HEK293 (cell line): ENCODE results near the gene AFP.

ENCODE experiments used
- CTCF ChIA-PET: fragments of 350-600 bp; formaldehyde crosslinking; extraction: SDS; loops from one replicate; lab custom pipeline; 2021; ENCODE audit warnings: antibody characterized with exemption; lab: Yijun Ruan, JAX
- POLR2A ChIA-PET: fragments of 300-600 bp; formaldehyde crosslinking; extraction: SDS; loops from one replicate; lab custom pipeline; 2020; ENCODE audit warnings: antibody characterized with exemption, inconsistent platforms; lab: Yijun Ruan, JAX
- H3K27ac ChIP-seq: fragments of 200-500 bp; sonication (Bioruptor generic); 2 replicates; pipeline ENCODE4 v1.5.1; 2014; ENCODE audit warnings: low read depth, low read length, control low read depth, inconsistent platforms; ENCODE audit errors: extremely low read depth
- H3K36me3 ChIP-seq, 2 experiments: fragments of 200-500 bp in 1 of 2; sonication (Bioruptor generic) in 1 of 2; 1 replicate in 1 of 2; 2 replicates in 1 of 2; pipeline ENCODE4 v1.5.1; 2014 to 2017; ENCODE audit warnings: inconsistent platforms in 2 of 2, low read length in 2 of 2; ENCODE audit not compliant: control insufficient read depth in 2 of 2, insufficient read depth in 1 of 2
- H3K4me1 ChIP-seq: fragments of 200-500 bp; sonication (Bioruptor generic); 2 replicates; pipeline ENCODE4 v1.5.1; 2014; ENCODE audit warnings: mild to moderate bottlenecking, low read length, inconsistent platforms; ENCODE audit not compliant: control insufficient read depth, insufficient read depth
- H3K4me3 ChIP-seq: 2 replicates; pipeline ENCODE4 v1.5.1; 2011; ENCODE audit warnings: low read depth, mild to moderate bottlenecking, control low read depth, low read length, moderate library complexity
- H3K9me3 ChIP-seq: fragments of 200-500 bp; sonication (Bioruptor generic); 2 replicates; pipeline ENCODE4 v1.5.1; 2014; ENCODE audit warnings: low read depth, low read length, inconsistent platforms; ENCODE audit not compliant: control insufficient read depth, insufficient read depth
- GLI4 ChIP-seq: fragments of 450-650 bp; formaldehyde crosslinking; IDR thresholded peaks from 2 replicates; pipeline ENCODE4 v1.5.1; 2016; ENCODE audit warnings: missing biosample characterization, missing genetic modification characterization
- KLF8 ChIP-seq: fragments of 450-650 bp; formaldehyde crosslinking; IDR thresholded peaks from 2 replicates; pipeline ENCODE4 v1.5.1; 2016; ENCODE audit warnings: missing biosample characterization, missing genetic modification characterization
- PATZ1 ChIP-seq: fragments of 450-650 bp; formaldehyde crosslinking; IDR thresholded peaks from 2 replicates; pipeline ENCODE4 v1.5.1; 2016; ENCODE audit warnings: missing biosample characterization, missing genetic modification characterization
- REST ChIP-seq: fragments of 450-650 bp; formaldehyde crosslinking; IDR thresholded peaks from 2 replicates; pipeline ENCODE4 v1.5.1; 2016; ENCODE audit warnings: missing biosample characterization, missing genetic modification characterization
- SETDB1 ChIP-seq: IDR thresholded peaks from one replicate; pipeline ENCODE4 v1.6.1; 2017; ENCODE audit warnings: mild to moderate bottlenecking, low read length, moderate library complexity, mixed read lengths; ENCODE audit not compliant: insufficient read length
- ZBTB11 ChIP-seq: fragments of 450-650 bp; formaldehyde crosslinking; conservative IDR thresholded peaks from 2 replicates; pipeline ENCODE4 v1.5.1; 2016; ENCODE audit warnings: low read depth, missing biosample characterization, missing genetic modification characterization
- ZBTB44 ChIP-seq: fragments of 450-650 bp; IDR thresholded peaks from 2 replicates; pipeline ENCODE4 v1.5.1; 2018; ENCODE audit warnings: missing biosample characterization, mild to moderate bottlenecking, missing genetic modification characterization
- ZNF155 ChIP-seq: fragments of 450-650 bp; formaldehyde crosslinking; IDR thresholded peaks from 2 replicates; pipeline ENCODE4 v1.5.1; 2016; ENCODE audit warnings: missing biosample characterization, missing genetic modification characterization
- ZNF214 ChIP-seq: fragments of 450-650 bp; formaldehyde crosslinking; IDR thresholded peaks from 2 replicates; pipeline ENCODE4 v1.5.1; 2017; ENCODE audit warnings: missing biosample characterization, mild to moderate bottlenecking, missing genetic modification characterization, borderline replicate concordance
- ZNF266 ChIP-seq: fragments of 450-650 bp; formaldehyde crosslinking; IDR thresholded peaks from 2 replicates; pipeline ENCODE4 v1.5.1; 2016; ENCODE audit warnings: missing biosample characterization, missing genetic modification characterization, low read depth
- ZNF350 ChIP-seq: fragments of 450-650 bp; formaldehyde crosslinking; IDR thresholded peaks from 2 replicates; pipeline ENCODE4 v1.5.0; 2017; ENCODE audit warnings: missing biosample characterization, mild to moderate bottlenecking, missing genetic modification characterization
- ZNF366 ChIP-seq: fragments of 450-650 bp; formaldehyde crosslinking; conservative IDR thresholded peaks from 2 replicates; pipeline ENCODE4 v1.5.1; 2016; ENCODE audit warnings: missing biosample characterization, missing genetic modification characterization
- ZNF544 ChIP-seq: fragments of 450-650 bp; formaldehyde crosslinking; IDR thresholded peaks from 2 replicates; pipeline ENCODE4 v1.5.0; 2017; ENCODE audit warnings: missing biosample characterization, missing genetic modification characterization
- ZNF596 ChIP-seq: fragments of 450-650 bp; IDR thresholded peaks from 2 replicates; pipeline ENCODE4 v1.5.0; 2018; ENCODE audit warnings: missing biosample characterization, mild to moderate bottlenecking, missing genetic modification characterization, moderate library complexity
- ZNF621 ChIP-seq: fragments of 450-650 bp; formaldehyde crosslinking; IDR thresholded peaks from 2 replicates; pipeline ENCODE4 v1.5.1; 2017; ENCODE audit warnings: missing biosample characterization, missing genetic modification characterization
- ZNF623 ChIP-seq: fragments of 450-650 bp; formaldehyde crosslinking; IDR thresholded peaks from 2 replicates; pipeline ENCODE4 v1.5.1; 2016; ENCODE audit warnings: missing biosample characterization, missing genetic modification characterization
- ZNF660 ChIP-seq: fragments of 450-650 bp; IDR thresholded peaks from 2 replicates; pipeline ENCODE4 v1.5.1; 2018; ENCODE audit warnings: missing biosample characterization, mild to moderate bottlenecking, missing genetic modification characterization
- ZNF777 ChIP-seq: fragments of 450-650 bp; formaldehyde crosslinking; IDR thresholded peaks from 2 replicates; pipeline ENCODE4 v1.5.1; 2017; ENCODE audit warnings: missing biosample characterization, missing genetic modification characterization, borderline replicate concordance
- ZSCAN5A ChIP-seq: fragments of 450-650 bp; formaldehyde crosslinking; IDR thresholded peaks from 2 replicates; pipeline ENCODE4 v1.5.1; 2016; ENCODE audit warnings: missing biosample characterization, missing genetic modification characterization

AFP gene

GRCh38 chr4:73415807-73416238 lies 20.2 kb upstream of the AFP start (continued):
- TF ChIP-seq ZBTB11 (tag by site-specific recombination) (no peak), PATZ1 (tag by site-specific recombination) (no peak)
- TF ChIP-seq, all 188 proteins: peak for 0

- POLR2A ChIA-PET = interaction anchor here (0.6 kb wide), 1 partner anchor 60 kb away, joined by 3 read pairs; no protein-coding TSS in a partner anchor
- no peak overlapping the region for H3K27ac ChIP-seq
- no peaks in the 10 kb centered on the region for H3K36me3 ChIP-seq
- H3K4me3 ChIP-seq = no peak overlapping the region
- H3K4me1 ChIP-seq = no peaks in the 10 kb centered on the region
- no peaks in the 10 kb centered on the region for H3K9me3 ChIP-seq
- TF ChIP-seq GLI4 (tag by site-specific recombination) (no peak), ZNF623 (tag by site-specific recombination) (no peak), KLF8 (tag by site-specific recombination) (no peak), ZBTB44 (tag by site-specific recombination) (no peak), ZNF155 (no peak), ZNF621 (tag by site-specific recombination) (no peak), ZNF777 (tag by site-specific recombination) (no peak), ZNF596 (tag by site-specific recombination) (no peak), ZNF350 (tag by site-specific recombination) (no peak), ZNF660 (tag by site-specific recombination) (no peak), ZNF214 (no peak), ZNF266 (tag by site-specific recombination) (no peak), ZNF544 (tag by site-specific recombination) (no peak), SETDB1 (no peak), ZNF366 (tag by site-specific recombination) (no peak), REST (tag by site-specific recombination) (no peak), ZSCAN5A (no peak)
- CTCF ChIA-PET = no interaction called here
Measured at GRCh38 chr4:73416423-73417087, 19.5 kb upstream of the AFP start.
